Thymus (tissue), 11 donors: ENCODE results near the gene TYRO3. TPM values are rescaled to one million over a fixed set of nuclear protein-coding genes. Genes with fewer than 3 reads are reported as not detected.

Experiments
- DNase-seq, 9 donors: peaks; one replicate each; pipeline ENCODE4 v3.0.0-alpha.2; 2013; ENCODE audit warnings: low spot score in 9 of 9, low read depth in 6 of 9, missing footprints in 1 of 9
- H3K27ac ChIP-seq, 2 donors: one replicate each; pipeline ENCODE4 v1.5.1; 2013; ENCODE audit warnings: control low read depth in 1 of 2, low read depth in 1 of 2, low read length in 1 of 2, mild to moderate bottlenecking in 1 of 2, moderate library complexity in 1 of 2
- H3K27me3 ChIP-seq, 2 donors: one replicate each; pipeline ENCODE4 v1.5.1; 2013; ENCODE audit warnings: low read length in 1 of 2; ENCODE audit not compliant: control insufficient read depth in 2 of 2, insufficient read depth in 1 of 2
- H3K36me3 ChIP-seq, 2 donors: one replicate each; pipeline ENCODE4 v1.5.1; 2013; ENCODE audit warnings: low read length in 1 of 2, mild to moderate bottlenecking in 1 of 2, moderate library complexity in 1 of 2; ENCODE audit not compliant: control insufficient read depth in 2 of 2, insufficient read depth in 2 of 2
- H3K4me1 ChIP-seq, 2 donors: one replicate each; pipeline ENCODE4 v1.5.1; 2013; ENCODE audit warnings: low read length in 2 of 2; ENCODE audit not compliant: control insufficient read depth in 2 of 2, insufficient read depth in 2 of 2
- H3K4me3 ChIP-seq, 2 donors: one replicate each; pipeline ENCODE4 v1.5.1; 2013; ENCODE audit warnings: low read length in 2 of 2, control low read depth in 1 of 2, mild to moderate bottlenecking in 1 of 2
- H3K9me3 ChIP-seq, 2 donors: one replicate each; pipeline ENCODE4 v1.5.1; 2013; ENCODE audit warnings: low read length in 1 of 2, mild to moderate bottlenecking in 1 of 2; ENCODE audit not compliant: control insufficient read depth in 2 of 2, insufficient read depth in 1 of 2
- WGBS: extraction: QIAGEN DNeasy Blood & Tissue Kit; methylation state at CpG from one replicate; pipeline ENCODE4 v1.1.7; 2013; 5-methylcytosine and 5-hydroxymethylcytosine counted together
- polyA plus RNA-seq: library from polyadenylated mRNA; stranded (reverse); fragments of 200-250 nt; gene quantifications from one replicate; pipeline ENCODE4 v1.2.3, GENCODE V29; 2013
- total RNA-seq: library from RNA; stranded (reverse); fragments of 120-200 nt; gene quantifications from one replicate; pipeline ENCODE4 v1.2.4, GENCODE V29; 2013
- donor health status: healthy.

The TYRO3 gene
- total and polyA plus RNA-seq, 2 donors: 1.3 to 1.5 TPM

- under 1% methylated on average over 60 of the region's 60 CpGs for WGBS
- DNase-seq: no peak
- Histone ChIP-seq H3K27ac (no peak overlapping the region), H3K36me3 (no peaks in the 10 kb centered on the region), H3K27me3 (peaks cover 12 to 58% of the 10 kb centered on the region in 2 donors), H3K4me1 (peaks cover 23 to 38% of the 10 kb centered on the region in 2 donors), H3K9me3 (peaks cover 0 to 2% of the 10 kb centered on the region in 2 donors), H3K4me3 (peak overlapping the region; percentile 18 to 65)
These were observed 299 bp downstream of the TYRO3 start for GRCh38 chr15:41559239-41559782.

- Histone ChIP-seq H3K4me1 (peaks cover 23 to 42% of the 10 kb centered on the region in 2 donors), H3K27ac (no peak overlapping the region), H3K27me3 (peaks cover 12 to 53% of the 10 kb centered on the region in 2 donors), H3K36me3 (no peaks in the 10 kb centered on the region), H3K9me3 (peaks cover 0 to 2% of the 10 kb centered on the region in 2 donors), H3K4me3 (no peak overlapping the region)
- DNase-seq: no peak
- WGBS: 49% methylated on average over 2 of the region's 2 CpGs
These were observed 1.5 kb downstream of the TYRO3 start for GRCh38 chr15:41560572-41560874.

- H3K27ac ChIP-seq: no peak overlapping the region
- 96% methylated on average over 16 of the region's 16 CpGs for WGBS
- DNase-seq: no peak
- H3K4me3 ChIP-seq: no peak overlapping the region
- peaks cover 12 to 48% of the 10 kb centered on the region in 2 donors for H3K27me3 ChIP-seq
- H3K9me3 ChIP-seq: peaks cover 0 to 2% of the 10 kb centered on the region in 2 donors
- no peaks in the 10 kb centered on the region for H3K36me3 ChIP-seq
- peaks cover 23 to 42% of the 10 kb centered on the region in 2 donors for H3K4me1 ChIP-seq
These were observed 2.2 kb downstream of the TYRO3 start for GRCh38 chr15:41561104-41561776.

GRCh38 chr15:41561777-41562145, 2.7 kb downstream of the TYRO3 start:
- Histone ChIP-seq H3K4me3 (no peak overlapping the region), H3K27ac (no peak overlapping the region), H3K4me1 (peaks cover 23 to 42% of the 10 kb centered on the region in 2 donors), H3K9me3 (peaks cover 0 to 2% of the 10 kb centered on the region in 2 donors), H3K27me3 (peaks cover 12 to 45% of the 10 kb centered on the region in 2 donors), H3K36me3 (no peaks in the 10 kb centered on the region)
- no peak for DNase-seq
- 96% methylated on average over 3 of the region's 3 CpGs for WGBS

GRCh38 chr15:41562244-41562643, 3.2 kb downstream of the TYRO3 start:
- Histone ChIP-seq H3K4me1 (peaks cover 23 to 42% of the 10 kb centered on the region in 2 donors), H3K27ac (no peak overlapping the region), H3K27me3 (peaks cover 12 to 45% of the 10 kb centered on the region in 2 donors), H3K36me3 (no peaks in the 10 kb centered on the region), H3K4me3 (no peak overlapping the region), H3K9me3 (peaks cover 0 to 2% of the 10 kb centered on the region in 2 donors)
- 76% methylated on average over 5 of the region's 5 CpGs for WGBS
- DNase-seq: no peak

- Histone ChIP-seq H3K4me1 (peaks cover 21 to 40% of the 10 kb centered on the region in 2 donors), H3K27me3 (peaks cover 12 to 42% of the 10 kb centered on the region in 2 donors), H3K27ac (no peak overlapping the region), H3K4me3 (no peak overlapping the region), H3K9me3 (peaks cover 0 to 2% of the 10 kb centered on the region in 2 donors), H3K36me3 (no peaks in the 10 kb centered on the region)
- DNase-seq: no peak
- WGBS: 88% methylated on average over 4 of the region's 4 CpGs
These were observed 3.8 kb downstream of the TYRO3 start for GRCh38 chr15:41562784-41563198.

- H3K9me3 ChIP-seq: peaks cover 0 to 2% of the 10 kb centered on the region in 2 donors
- H3K27ac ChIP-seq: no peak overlapping the region
- no peak overlapping the region for H3K4me3 ChIP-seq
- peaks cover 7 to 32% of the 10 kb centered on the region in 2 donors for H3K4me1 ChIP-seq
- no peak for DNase-seq
- WGBS: 83% methylated on average over 7 of the region's 7 CpGs
- no peaks in the 10 kb centered on the region for H3K36me3 ChIP-seq
- H3K27me3 ChIP-seq: peaks cover 3 to 31% of the 10 kb centered on the region in 2 donors
These were observed 5.4 kb downstream of the TYRO3 start for GRCh38 chr15:41564286-41564959.

- H3K27ac ChIP-seq: no peak overlapping the region
- peaks cover 0 to 27% of the 10 kb centered on the region in 2 donors for H3K27me3 ChIP-seq
- H3K4me3 ChIP-seq: no peak overlapping the region
- 89% methylated on average over 8 of the region's 8 CpGs for WGBS
- H3K36me3 ChIP-seq: no peaks in the 10 kb centered on the region
- H3K9me3 ChIP-seq: peaks cover 0 to under 1% of the 10 kb centered on the region in 2 donors
- no peak for DNase-seq
- H3K4me1 ChIP-seq: peaks cover 2 to 26% of the 10 kb centered on the region in 2 donors
These were observed 6.0 kb downstream of the TYRO3 start for GRCh38 chr15:41564960-41565502.

GRCh38 chr15:41565702-41566101, 6.7 kb downstream of the TYRO3 start:
- H3K9me3 ChIP-seq: no peaks in the 10 kb centered on the region
- H3K4me1 ChIP-seq: peaks cover 2 to 26% of the 10 kb centered on the region in 2 donors
- H3K27ac ChIP-seq: no peak overlapping the region
- 96% methylated on average over 3 of the region's 3 CpGs for WGBS
- H3K4me3 ChIP-seq: no peak overlapping the region
- peaks cover 0 to 20% of the 10 kb centered on the region in 2 donors for H3K27me3 ChIP-seq
- no peak for DNase-seq
- no peaks in the 10 kb centered on the region for H3K36me3 ChIP-seq
